ENCODE data around the gene ZNF862. TPM values are rescaled to one million over a fixed set of nuclear protein-coding genes. Genes with fewer than 3 reads are reported as not detected.

ZNF862 gene
- polyA plus RNA-seq, 3 donors, result 1.3 to 18.4 (median 2.7) TPM

- H3K36me3 Mint-ChIP-seq, result peaks cover 20 to 24% of the 10 kb centered on the region in 2 donors
- peaks cover 28% of the 10 kb centered on the region for H3K4me1 Mint-ChIP-seq
Measured at GRCh38 chr7:149866779-149867447, 28.7 kb downstream of the ZNF862 start.

GRCh38 chr7:149867762-149868622 lies 29.8 kb downstream of the ZNF862 start:
- peaks cover 10 to 13% of the 10 kb centered on the region in 2 donors for H3K36me3 Mint-ChIP-seq
- WGBS (ENCODE audit: insufficient coverage), result 83% methylated on average over 19 of the region's 25 CpGs
- H4K20me1 ChIP-seq (ENCODE audit: insufficient read depth, low read length), result no peaks in the 10 kb centered on the region
- peaks cover under 1 to 7% (median 3%) of the 10 kb centered on the region in 3 donors for H3K27me3 Mint-ChIP-seq (ENCODE audit: low read depth in 3 of 3)
- H3K9ac ChIP-seq (ENCODE audit: insufficient read depth, low read length, poor library complexity, severe bottlenecking), result no peak overlapping the region
- no peak overlapping the region for H3K27ac Mint-ChIP-seq
- H3K79me2 ChIP-seq (ENCODE audit: insufficient read depth, low read length), result no peaks in the 10 kb centered on the region
- H3K9me3 Mint-ChIP-seq, result no peaks in the 10 kb centered on the region
- H2AFZ ChIP-seq (ENCODE audit: insufficient read depth, low read depth, low read length, poor library complexity, severe bottlenecking), result no peak overlapping the region
- no peak overlapping the region for H3K4me3 ChIP-seq (replicated peaks in 1 of 3; ENCODE audit: low read depth in 2 of 3, low read length in 3 of 3)
- TF ChIP-seq, protein P1, sequence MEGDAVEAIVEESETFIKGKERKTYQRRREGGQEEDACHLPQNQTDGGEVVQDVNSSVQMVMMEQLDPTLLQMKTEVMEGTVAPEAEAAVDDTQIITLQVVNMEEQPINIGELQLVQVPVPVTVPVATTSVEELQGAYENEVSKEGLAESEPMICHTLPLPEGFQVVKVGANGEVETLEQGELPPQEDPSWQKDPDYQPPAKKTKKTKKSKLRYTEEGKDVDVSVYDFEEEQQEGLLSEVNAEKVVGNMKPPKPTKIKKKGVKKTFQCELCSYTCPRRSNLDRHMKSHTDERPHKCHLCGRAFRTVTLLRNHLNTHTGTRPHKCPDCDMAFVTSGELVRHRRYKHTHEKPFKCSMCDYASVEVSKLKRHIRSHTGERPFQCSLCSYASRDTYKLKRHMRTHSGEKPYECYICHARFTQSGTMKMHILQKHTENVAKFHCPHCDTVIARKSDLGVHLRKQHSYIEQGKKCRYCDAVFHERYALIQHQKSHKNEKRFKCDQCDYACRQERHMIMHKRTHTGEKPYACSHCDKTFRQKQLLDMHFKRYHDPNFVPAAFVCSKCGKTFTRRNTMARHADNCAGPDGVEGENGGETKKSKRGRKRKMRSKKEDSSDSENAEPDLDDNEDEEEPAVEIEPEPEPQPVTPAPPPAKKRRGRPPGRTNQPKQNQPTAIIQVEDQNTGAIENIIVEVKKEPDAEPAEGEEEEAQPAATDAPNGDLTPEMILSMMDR (IDR thresholded peaks at IDR 0.05), result no peak
- no peak for DNase-seq
- no peak overlapping the region for H3K27ac ChIP-seq (ENCODE audit: low read depth in 1 of 2, low read length in 2 of 2)
- H3K27me3 ChIP-seq (ENCODE audit: control insufficient read depth in 2 of 2, insufficient read depth in 2 of 2, low read length in 2 of 2), result peaks cover 0 to under 1% of the 10 kb centered on the region in 2 donors
- H3K4me2 ChIP-seq (replicated peaks; ENCODE audit: extremely low read depth, low read length, poor library complexity, severe bottlenecking), result no peak overlapping the region
- H3K4me3 Mint-ChIP-seq, result no peak overlapping the region
- peaks cover 0 to 9% of the 10 kb centered on the region in 2 donors for H3K36me3 ChIP-seq (replicated peaks in 1 of 2; ENCODE audit: control insufficient read depth in 1 of 2, insufficient read depth in 2 of 2, low read length in 2 of 2)
- H3K9me3 ChIP-seq (replicated peaks in 1 of 2; ENCODE audit: control insufficient read depth in 1 of 2, insufficient read depth in 1 of 2, low read length in 2 of 2), result no peaks in the 10 kb centered on the region
- peaks cover 37% of the 10 kb centered on the region for H3K4me1 Mint-ChIP-seq
- peaks cover 30 to 31% of the 10 kb centered on the region in 2 donors for H3K4me1 ChIP-seq (ENCODE audit: control insufficient read depth in 1 of 2, insufficient read depth in 2 of 2, low read length in 2 of 2)
- intact Hi-C loops (cut with micrococcal nuclease), result no loop called here

More at GRCh38 chr7:149866779-149867447, 28.7 kb downstream of the ZNF862 start:
- intact Hi-C loops (cut with micrococcal nuclease), result no loop called here
- no peaks in the 10 kb centered on the region for H4K20me1 ChIP-seq (ENCODE audit: insufficient read depth, low read length)
- Mint-ChIP-seq H3K27ac (peak overlapping the region in 3 of 7 donors; percentile 10 to 75 (median 54)), H3K4me3 (peak overlapping the region in 1 of 2 donors; percentile 67), H3K27me3 (ENCODE audit: low read depth in 3 of 3) (no peaks in the 10 kb centered on the region), H3K9me3 (no peaks in the 10 kb centered on the region)
- DNase-seq, result peak in 1 of 3 donors; percentile 17
- 86% methylated on average over 3 of the region's 11 CpGs for WGBS (ENCODE audit: insufficient coverage)
- H3K4me1 ChIP-seq (ENCODE audit: control insufficient read depth in 1 of 2, insufficient read depth in 2 of 2, low read length in 2 of 2), result peaks cover 22% of the 10 kb centered on the region in 2 donors
- no peaks in the 10 kb centered on the region for H3K79me2 ChIP-seq (ENCODE audit: insufficient read depth, low read length)
- H3K4me2 ChIP-seq (replicated peaks; ENCODE audit: extremely low read depth, low read length, poor library complexity, severe bottlenecking), result peak overlapping the region; percentile 47
- no peaks in the 10 kb centered on the region for H3K9me3 ChIP-seq (replicated peaks in 1 of 2; ENCODE audit: control insufficient read depth in 1 of 2, insufficient read depth in 1 of 2, low read length in 2 of 2)
- H3K9ac ChIP-seq (ENCODE audit: insufficient read depth, low read length, poor library complexity, severe bottlenecking), result no peak overlapping the region
- no peaks in the 10 kb centered on the region for H3K27me3 ChIP-seq (ENCODE audit: control insufficient read depth in 2 of 2, insufficient read depth in 2 of 2, low read length in 2 of 2)
- TF ChIP-seq, protein P1 (IDR thresholded peaks at IDR 0.05), result no peak
- peak overlapping the region in 1 of 2 donors; percentile 15 for H3K27ac ChIP-seq (ENCODE audit: low read depth in 1 of 2, low read length in 2 of 2)
- peak overlapping the region; percentile 75 for H2AFZ ChIP-seq (ENCODE audit: insufficient read depth, low read depth, low read length, poor library complexity, severe bottlenecking)
- H3K36me3 ChIP-seq (replicated peaks in 1 of 2; ENCODE audit: control insufficient read depth in 1 of 2, insufficient read depth in 2 of 2, low read length in 2 of 2), result peaks cover 3 to 18% of the 10 kb centered on the region in 2 donors
- H3K4me3 ChIP-seq (replicated peaks in 1 of 3; ENCODE audit: low read depth in 2 of 3, low read length in 3 of 3), result peak overlapping the region in 1 of 3 experiments; percentile 20

All from CD14-positive monocyte (primary cell).